Mesothelial cell of epicardium (in vitro differentiated cells): ENCODE data around the gene ENKUR. TPM values are rescaled to one million over a fixed set of nuclear protein-coding genes. Genes with fewer than 3 reads are reported as not detected.

ENCODE experiments used
- DNase-seq, 2 experiments: peaks; one replicate each; pipeline ENCODE4 v3.0.0; 2021; ENCODE audit warnings: low spot score in 2 of 2; ENCODE audit not compliant: unreplicated experiment in 2 of 2
- H3K27ac Mint-ChIP-seq: 2 replicates; pipeline ENCODE4 v1.8.0; 2021; ENCODE audit warnings: mixed read lengths
- H3K27me3 Mint-ChIP-seq: 2 replicates; pipeline ENCODE4 v1.8.0; 2021; ENCODE audit warnings: low read depth, mixed read lengths
- H3K36me3 Mint-ChIP-seq: 2 replicates; pipeline ENCODE4 v1.8.0; 2021; ENCODE audit warnings: mixed read lengths
- H3K4me1 Mint-ChIP-seq: 2 replicates; pipeline ENCODE4 v1.8.0; 2021; ENCODE audit warnings: mixed read lengths
- H3K4me3 Mint-ChIP-seq: 2 replicates; pipeline ENCODE4 v1.8.0; 2021; ENCODE audit warnings: mild to moderate bottlenecking, moderate library complexity, mixed read lengths
- H3K9me3 Mint-ChIP-seq: 2 replicates; pipeline ENCODE4 v1.8.0; 2021; ENCODE audit warnings: mixed read lengths
- total RNA-seq: library from RNA; stranded (reverse); gene quantifications from 3 replicates; pipeline ENCODE4 v1.2.1, GENCODE V29; 2021
- TF ChIP-seq, protein P1 (sequence below): fragments of 200-600 bp; sonication (generic); IDR thresholded peaks from one replicate; pipeline ENCODE4 v1.5.0; 2021; ENCODE audit warnings: antibody characterized with exemption; ENCODE audit not compliant: unreplicated experiment

Gene ENKUR
- total RNA-seq, 1 donor from 2014 or later: 0.25 TPM

DNA sequence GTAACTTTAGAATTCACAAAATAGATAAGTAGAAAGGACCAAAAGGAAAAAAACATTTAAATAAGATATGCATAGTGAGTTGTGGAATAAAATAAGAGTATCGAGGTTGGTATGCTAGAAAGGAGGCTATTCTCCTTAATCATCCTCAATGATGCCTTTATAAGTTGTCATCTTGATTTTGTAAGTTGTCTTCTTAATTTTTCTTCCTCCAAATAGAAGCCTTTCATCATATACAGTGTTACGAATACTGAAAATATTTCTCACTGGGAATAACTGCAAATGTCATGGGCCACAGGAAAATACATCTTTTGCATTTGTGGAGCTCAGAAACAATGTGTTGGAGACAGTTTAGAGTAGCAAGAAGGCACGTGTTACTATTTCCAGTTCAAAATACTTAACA, 32.0 kb downstream of the ENKUR start:
- H3K36me3 Mint-ChIP-seq: no peaks in the 10 kb centered on the region
- H3K4me1 Mint-ChIP-seq: peaks cover 3% of the 10 kb centered on the region
- H3K9me3 Mint-ChIP-seq: no peaks in the 10 kb centered on the region
- TF ChIP-seq, protein P1, sequence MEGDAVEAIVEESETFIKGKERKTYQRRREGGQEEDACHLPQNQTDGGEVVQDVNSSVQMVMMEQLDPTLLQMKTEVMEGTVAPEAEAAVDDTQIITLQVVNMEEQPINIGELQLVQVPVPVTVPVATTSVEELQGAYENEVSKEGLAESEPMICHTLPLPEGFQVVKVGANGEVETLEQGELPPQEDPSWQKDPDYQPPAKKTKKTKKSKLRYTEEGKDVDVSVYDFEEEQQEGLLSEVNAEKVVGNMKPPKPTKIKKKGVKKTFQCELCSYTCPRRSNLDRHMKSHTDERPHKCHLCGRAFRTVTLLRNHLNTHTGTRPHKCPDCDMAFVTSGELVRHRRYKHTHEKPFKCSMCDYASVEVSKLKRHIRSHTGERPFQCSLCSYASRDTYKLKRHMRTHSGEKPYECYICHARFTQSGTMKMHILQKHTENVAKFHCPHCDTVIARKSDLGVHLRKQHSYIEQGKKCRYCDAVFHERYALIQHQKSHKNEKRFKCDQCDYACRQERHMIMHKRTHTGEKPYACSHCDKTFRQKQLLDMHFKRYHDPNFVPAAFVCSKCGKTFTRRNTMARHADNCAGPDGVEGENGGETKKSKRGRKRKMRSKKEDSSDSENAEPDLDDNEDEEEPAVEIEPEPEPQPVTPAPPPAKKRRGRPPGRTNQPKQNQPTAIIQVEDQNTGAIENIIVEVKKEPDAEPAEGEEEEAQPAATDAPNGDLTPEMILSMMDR: no peak
- H3K4me3 Mint-ChIP-seq: no peak overlapping the region
- no peak overlapping the region for H3K27ac Mint-ChIP-seq
- peaks cover 2% of the 10 kb centered on the region for H3K27me3 Mint-ChIP-seq
- DNase-seq: no peak

DNA sequence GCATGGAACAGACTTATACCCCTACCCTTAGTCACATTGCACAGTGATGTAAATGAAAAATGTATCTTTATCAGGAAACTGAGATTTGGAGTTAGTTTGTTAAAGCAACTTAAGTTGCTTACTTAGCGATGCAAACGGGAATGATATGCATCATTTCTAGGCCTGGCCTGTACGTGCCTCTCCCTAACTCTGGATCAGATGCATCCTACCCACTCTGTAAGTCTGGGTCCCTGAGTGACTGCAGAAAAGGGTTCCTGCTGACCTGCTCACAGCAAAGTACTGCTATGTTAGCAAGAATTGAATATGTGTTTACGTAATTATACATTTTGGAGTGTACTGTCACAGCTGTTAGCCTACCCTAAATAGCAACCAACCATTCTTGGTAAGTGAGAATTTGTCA, 32.8 kb downstream of the ENKUR start:
- H3K36me3 Mint-ChIP-seq: no peaks in the 10 kb centered on the region
- H3K9me3 Mint-ChIP-seq: no peaks in the 10 kb centered on the region
- H3K4me3 Mint-ChIP-seq: no peak overlapping the region
- H3K4me1 Mint-ChIP-seq: no peaks in the 10 kb centered on the region
- no peak overlapping the region for H3K27ac Mint-ChIP-seq
- peaks cover 3% of the 10 kb centered on the region for H3K27me3 Mint-ChIP-seq
- DNase-seq: no peak
- TF ChIP-seq, protein P1: no peak

DNA sequence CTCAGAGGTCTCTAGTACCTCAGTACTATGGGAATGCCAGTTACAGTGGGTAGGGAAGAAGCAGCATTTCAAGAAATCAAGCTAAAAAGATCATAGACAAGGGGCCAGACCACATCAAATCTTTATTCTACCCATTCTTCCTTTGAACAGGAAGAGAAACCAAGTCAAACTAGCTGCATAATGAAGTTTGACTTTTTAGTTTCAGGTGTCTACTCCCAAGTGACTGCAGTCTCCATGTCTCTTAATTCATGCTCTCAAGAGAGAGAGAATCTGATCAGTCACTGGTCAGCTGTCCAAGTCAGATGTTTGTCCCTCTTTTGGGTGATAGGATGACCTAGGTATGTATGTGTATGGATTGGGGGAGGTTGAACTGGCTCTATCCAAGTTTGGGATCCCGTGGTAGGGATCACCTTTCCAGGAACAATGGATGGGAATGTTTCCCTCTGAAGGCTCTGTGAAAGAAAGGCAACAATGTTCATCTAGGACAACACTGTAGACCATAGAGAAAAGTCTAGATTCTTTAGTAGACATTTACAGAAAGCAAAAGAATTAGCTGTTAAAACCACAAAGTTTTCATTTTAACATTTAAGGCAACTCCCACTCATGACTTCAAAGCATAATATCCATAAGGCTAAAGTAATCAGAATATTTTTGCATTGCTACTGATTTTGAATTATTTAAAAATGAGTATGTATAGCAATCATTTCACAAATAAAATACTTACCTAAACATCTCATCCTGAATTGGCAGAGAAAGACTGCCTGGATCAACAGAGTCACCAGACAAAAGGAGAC, 33.4 kb downstream of the ENKUR start:
- H3K27me3 Mint-ChIP-seq: peaks cover 3% of the 10 kb centered on the region
- H3K4me3 Mint-ChIP-seq: no peak overlapping the region
- no peaks in the 10 kb centered on the region for H3K36me3 Mint-ChIP-seq
- H3K27ac Mint-ChIP-seq: no peak overlapping the region
- no peak for DNase-seq
- TF ChIP-seq, protein P1: no peak
- H3K4me1 Mint-ChIP-seq: no peaks in the 10 kb centered on the region
- no peaks in the 10 kb centered on the region for H3K9me3 Mint-ChIP-seq

DNA sequence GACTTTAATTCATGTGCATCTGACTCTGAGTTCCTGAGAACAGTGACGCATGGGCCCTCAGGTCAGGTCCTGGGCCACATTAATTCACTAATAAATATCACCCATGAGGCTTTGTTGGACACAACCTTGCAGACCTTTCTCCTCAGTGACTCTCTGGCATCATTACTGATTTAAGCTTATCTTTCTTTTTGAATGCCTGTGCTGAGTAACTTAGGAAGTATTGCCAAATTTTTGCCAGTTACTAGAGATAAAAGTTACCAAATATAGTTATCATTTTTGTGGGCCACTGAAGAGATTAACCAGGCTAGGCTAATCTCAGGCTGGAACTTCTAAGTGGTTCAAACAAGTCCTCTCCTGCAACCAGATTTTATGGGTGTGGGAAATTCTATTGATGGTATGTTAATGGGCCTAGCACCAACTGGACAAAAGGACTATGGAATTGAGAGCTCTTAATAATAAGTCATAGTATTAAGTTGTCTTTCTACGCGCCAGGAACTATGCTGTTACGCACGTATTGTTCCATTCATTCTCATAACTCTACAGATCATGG, 34.7 kb downstream of the ENKUR start:
- Mint-ChIP-seq H3K4me3 (no peak overlapping the region), H3K4me1 (no peaks in the 10 kb centered on the region), H3K36me3 (no peaks in the 10 kb centered on the region), H3K27me3 (peaks cover 3% of the 10 kb centered on the region), H3K27ac (no peak overlapping the region), H3K9me3 (no peaks in the 10 kb centered on the region)
- DNase-seq: no peak
- TF ChIP-seq, protein P1: no peak

DNA sequence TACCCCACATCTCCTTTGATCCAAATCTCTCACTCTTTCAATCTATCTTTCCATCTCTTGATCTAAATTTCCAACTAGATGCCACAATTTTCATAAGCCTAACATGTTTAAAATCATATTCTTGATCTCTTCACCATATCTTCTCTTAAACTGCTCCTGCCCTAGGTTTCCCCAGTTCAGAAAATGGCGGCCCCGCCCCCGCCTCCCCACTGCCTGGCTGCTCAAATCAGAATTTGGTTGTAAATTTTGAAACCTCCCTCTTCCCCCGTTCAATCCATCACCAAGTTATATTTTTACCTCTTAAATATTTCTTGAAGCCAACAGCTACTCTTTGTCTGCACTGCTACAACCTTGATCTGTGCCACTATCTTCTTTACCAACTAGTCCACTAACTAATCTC, 36.3 kb downstream of the ENKUR start:
- H3K4me1 Mint-ChIP-seq: peaks cover 6% of the 10 kb centered on the region
- peaks cover 3% of the 10 kb centered on the region for H3K27me3 Mint-ChIP-seq
- no peak for DNase-seq
- H3K4me3 Mint-ChIP-seq: no peak overlapping the region
- no peaks in the 10 kb centered on the region for H3K36me3 Mint-ChIP-seq
- no peaks in the 10 kb centered on the region for H3K9me3 Mint-ChIP-seq
- no peak overlapping the region for H3K27ac Mint-ChIP-seq
- TF ChIP-seq, protein P1: no peak
